ENCODE results near the gene CTSZ. TPM values are rescaled to one million over a fixed set of nuclear protein-coding genes. Genes with fewer than 3 reads are reported as not detected.
"Not testable (repeated sequence)": the region's sequence is repeated elsewhere in the genome, so short reads cannot be mapped to it uniquely, and the experiment has no call there.

Gene CTSZ
- total RNA-seq, 1 donor from 2014 or later = 116 TPM

DNA sequence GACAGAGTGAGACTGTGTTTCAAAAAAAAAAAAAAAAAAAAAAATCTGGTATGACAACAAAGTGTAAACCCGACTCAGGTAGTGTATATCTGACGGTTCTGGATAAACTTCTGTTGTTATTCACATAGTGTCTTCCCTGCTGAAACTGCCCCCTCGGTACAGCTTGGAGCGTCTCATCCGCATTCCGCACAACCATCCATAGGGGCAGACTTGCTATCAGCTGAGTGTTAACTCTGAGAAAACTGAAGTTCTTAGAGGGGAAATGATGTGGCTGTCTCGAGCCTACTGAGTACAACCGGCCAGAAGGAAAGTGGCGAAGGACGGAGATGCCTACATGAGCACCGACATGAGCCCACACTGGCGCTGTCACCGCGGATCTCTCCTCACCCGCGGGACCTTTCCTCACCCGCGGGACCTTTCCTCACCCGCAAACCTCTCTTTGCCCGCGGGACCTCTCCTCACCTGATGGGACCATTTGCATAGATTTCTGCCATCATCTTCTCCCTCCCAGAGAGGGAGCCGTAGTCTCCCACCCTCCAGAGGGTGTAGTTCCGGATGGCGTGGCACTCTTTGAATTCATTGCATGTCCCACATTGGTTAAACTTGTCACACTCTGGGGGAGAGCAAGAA lies 9.8 kb downstream of the CTSZ start:
- no peak for DNase-seq (ENCODE audit: low spot score)

DNA sequence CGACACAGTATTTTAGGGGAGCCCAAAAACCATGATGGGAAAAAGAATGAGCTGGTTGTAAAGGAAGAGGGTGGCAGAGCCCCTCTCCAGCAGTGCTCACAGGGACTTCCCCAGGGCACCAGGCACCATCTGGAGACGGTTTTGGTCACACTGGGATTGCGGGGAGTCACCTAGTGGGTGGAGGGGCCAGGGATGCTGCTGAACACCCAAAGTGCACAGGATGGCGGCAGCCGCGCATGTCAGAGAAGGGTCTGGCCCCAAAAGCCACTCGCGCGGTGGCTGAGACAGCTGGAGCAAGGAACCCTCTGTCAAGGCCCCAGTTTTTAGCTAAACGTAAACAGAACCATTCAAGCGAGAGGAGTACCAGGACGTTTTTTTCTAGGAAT lies 10.8 kb downstream of the CTSZ start:
- no peak for DNase-seq (ENCODE audit: low spot score)

DNA sequence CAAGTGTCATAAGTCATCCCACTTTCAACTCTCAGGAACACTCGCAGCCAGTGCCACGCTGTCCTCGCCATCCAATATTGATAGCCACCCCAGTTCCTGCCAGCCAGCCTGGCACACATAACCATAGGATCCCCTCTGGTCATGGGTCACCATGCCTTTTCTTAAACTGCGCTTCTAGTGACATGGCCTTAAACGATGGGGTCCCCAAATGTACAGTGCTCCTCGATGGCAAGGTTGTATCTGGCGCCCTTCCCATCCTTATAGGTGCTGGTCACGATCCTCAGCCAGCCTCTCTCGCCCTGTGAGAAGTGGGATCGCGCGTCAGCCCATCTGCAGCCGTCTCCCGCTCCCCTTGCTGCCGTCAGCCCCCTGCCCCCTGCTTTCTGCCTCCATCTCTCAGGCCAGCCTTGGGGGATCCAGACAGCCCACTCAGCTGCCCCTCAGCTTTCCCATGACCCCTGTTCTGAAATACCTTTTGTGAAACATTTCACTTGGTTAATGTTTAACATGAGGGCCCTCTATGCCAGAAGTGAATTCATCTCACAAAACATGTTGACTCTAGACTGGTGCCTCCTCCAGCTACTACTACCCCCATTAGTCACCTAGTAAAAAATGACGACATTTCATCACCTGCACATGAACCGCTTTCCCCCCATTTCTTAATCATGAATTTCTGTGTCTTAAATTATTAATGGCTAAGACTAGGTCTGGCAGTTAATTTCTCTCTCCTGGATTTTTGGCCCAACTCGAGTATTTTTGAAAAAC lies 11.4 kb downstream of the CTSZ start:
- DNase-seq (ENCODE audit: low spot score) = no peak

DNA sequence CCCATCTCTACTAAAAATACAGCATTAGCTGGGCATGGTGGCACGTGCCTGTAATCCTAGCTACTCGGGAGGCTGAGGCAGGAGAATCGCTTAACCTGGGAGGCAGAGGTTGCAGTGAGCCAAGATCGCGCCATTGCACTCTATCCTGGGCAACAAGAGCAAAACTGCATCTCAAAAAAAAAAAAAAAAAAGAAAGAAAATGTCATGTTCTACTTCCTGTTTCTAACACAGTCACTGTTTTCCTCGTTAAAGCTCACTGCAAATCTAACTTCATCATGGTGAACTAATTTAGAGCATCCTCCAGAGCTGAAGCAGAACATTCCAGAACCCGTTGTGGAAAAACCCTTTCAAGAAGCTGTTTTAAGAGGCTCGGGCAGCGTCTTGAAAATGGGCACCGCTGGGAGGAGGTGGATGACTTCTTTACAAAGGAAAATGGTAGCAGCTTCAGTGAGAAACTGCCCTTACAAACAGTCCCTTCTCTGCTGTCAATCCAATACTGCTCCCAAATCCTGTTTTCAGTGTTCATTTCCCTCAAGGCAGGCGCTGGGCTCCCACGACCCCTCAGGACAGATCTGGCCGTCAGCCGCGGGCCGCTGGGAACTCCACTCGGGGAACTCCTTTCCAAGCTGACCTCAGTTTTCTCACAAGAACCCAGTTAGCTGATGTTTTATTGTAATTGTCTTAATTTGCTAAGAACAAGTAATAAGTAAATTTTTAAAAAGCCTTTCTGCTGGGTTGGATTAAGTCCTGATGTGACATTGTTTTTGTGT lies 12.5 kb downstream of the CTSZ start:
- DNase-seq (ENCODE audit: low spot score) = no peak

DNA sequence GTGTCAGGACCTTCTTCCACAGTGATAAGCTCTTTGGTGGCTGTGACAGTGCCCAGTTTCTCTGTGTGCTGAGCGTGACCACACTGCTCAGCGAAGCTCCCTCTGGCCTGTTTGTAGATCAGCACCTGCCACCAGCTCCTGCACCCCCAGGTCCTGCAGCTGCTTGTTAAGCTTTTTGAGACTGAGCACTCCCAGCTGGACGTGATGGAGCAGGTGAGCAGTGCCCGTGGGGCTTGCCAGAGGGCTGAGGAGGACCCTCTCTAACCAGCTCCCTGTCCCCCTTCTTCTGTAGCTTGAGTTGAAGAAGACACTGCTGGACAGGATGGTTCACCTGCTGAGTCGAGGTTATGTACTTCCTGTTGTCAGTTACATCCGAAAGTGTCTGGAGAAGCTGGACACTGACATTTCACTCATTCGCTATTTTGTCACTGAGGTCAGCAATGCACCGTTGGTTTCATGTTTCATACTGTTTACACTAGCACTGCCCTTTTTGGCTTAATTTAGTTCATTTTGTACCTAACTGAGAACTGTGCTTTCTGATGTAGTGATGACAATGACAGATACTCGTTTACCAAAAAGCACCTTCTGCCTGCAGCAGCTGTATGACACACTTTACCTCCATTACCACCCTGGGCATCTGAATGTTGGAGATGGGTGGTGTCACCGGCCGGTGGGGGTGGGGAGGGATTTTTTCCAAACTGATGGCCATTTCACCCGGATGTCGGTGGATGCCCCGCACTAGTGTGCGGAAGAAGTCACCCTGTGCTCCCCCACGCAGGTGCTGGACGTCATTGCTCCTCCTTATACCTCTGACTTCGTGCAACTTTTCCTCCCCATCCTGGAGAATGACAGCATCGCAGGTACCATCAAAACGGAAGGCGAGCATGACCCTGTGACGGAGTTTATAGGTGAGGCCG lies 13.5 kb downstream of the CTSZ start:
- DNase-seq (ENCODE audit: low spot score) = no peak

DNA sequence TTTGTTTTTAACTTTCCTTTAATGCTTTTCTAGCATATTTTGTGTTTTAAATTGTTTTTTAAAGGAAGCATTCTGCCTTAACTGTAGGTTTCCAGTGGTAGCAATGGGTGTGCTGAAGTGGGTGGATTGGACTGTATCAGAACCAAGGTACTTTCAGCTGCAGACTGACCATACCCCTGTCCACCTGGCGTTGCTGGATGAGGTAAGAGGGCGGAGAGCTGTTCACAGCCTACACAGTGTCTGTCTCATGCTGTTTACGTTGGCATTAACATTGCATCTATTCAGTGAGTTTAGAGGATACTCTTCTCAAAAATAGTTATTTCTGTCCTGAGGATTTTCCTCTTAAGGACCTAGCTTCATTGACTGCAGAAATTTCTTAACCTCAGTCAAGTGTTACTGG lies 14.1 kb downstream of the CTSZ start:
- DNase-seq (ENCODE audit: low spot score) = no peak

DNA sequence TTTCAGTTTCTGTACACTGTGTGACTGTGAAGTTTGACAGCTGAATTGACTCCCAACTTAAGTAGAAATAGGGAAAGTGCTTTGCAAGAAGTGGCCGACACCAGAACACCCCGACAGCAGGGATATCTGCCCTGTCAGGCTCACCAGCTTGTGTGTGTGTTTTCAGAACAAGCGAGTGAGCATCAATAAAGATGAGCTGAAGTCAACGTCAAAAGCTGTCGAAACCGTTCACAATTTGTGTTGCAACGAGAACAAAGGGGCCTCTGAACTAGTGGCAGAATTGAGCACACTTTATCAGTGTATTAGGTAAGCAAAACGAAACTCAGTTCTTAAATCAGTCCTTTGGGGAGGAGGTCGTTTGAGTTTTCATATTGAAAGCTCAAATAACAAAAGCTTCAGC lies 15.3 kb downstream of the CTSZ start:
- no peak for DNase-seq (ENCODE audit: low spot score)

DNA sequence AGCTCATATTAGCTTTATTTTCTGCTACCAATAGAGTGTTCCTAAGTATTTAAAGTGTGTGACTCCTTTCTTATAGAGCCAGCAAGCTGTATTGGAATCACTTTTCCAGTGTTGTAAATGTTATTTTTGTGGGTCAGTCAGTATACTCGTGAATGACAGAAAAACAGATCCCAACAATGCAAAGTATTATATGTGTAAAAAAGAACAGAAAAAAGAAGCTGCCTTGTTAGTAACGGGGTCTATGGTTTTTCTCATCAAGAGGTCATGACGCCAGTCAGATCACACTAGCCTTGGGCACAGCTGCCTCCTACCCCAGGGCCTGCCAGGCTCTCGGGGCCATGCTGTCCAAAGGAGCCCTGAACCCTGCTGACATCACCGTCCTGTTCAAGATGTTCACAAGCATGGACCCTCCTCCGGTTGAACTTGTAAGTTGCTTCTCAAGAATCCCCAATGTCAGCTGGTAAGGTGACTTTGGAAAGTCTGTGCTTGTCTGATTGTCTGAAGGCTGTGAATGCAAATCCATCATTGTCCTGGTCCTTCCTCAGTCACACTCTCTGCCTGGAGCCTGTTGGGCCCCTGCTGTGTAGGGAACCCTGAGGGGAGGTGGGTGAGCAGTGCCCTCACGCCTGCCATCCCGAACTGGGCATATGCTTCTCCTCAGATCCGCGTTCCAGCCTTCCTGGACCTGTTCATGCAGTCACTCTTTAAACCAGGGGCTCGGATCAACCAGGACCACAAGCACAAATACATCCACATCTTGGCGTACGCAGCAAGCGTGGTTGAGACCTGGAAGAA lies 16.2 kb downstream of the CTSZ start:
- no peak for DNase-seq (ENCODE audit: low spot score)

DNA sequence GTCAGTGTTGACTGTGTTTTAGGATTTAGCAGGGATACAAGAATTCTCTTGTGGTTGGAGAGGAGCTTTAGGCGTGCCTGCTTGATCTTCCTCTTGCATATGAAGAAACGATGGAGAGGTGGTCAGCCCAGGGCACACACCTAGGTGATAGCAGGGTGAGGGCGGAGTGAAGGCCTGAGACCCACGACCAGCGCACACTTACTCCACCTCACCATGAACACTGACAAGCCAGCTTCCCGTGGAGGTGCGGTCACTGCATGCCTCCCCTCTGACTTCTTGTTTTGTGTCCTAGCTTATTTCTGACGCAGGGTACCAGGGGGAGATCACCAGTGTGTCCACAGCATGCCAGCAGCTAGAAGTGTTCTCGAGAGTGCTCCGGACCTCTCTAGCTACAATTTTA lies 17.9 kb downstream of the CTSZ start:
- DNase-seq (ENCODE audit: low spot score) = no peak

DNA sequence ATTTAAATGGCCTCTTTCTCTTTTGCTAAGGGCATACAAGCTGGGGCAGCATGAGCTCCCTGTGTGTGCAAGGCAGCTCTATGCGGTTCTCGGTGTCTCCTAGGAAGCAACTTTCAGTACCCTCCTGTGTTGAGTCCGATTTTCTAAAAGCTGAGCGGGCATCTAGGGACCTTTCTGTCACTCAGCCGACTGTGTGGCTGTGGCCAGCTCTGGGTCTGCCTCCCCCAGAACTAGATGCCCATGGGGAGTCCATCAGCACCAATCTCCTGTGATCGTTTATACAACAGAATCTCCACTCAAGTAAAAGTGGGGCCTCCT lies 18.5 kb downstream of the CTSZ start:
- no peak for DNase-seq (ENCODE audit: low spot score)

DNA sequence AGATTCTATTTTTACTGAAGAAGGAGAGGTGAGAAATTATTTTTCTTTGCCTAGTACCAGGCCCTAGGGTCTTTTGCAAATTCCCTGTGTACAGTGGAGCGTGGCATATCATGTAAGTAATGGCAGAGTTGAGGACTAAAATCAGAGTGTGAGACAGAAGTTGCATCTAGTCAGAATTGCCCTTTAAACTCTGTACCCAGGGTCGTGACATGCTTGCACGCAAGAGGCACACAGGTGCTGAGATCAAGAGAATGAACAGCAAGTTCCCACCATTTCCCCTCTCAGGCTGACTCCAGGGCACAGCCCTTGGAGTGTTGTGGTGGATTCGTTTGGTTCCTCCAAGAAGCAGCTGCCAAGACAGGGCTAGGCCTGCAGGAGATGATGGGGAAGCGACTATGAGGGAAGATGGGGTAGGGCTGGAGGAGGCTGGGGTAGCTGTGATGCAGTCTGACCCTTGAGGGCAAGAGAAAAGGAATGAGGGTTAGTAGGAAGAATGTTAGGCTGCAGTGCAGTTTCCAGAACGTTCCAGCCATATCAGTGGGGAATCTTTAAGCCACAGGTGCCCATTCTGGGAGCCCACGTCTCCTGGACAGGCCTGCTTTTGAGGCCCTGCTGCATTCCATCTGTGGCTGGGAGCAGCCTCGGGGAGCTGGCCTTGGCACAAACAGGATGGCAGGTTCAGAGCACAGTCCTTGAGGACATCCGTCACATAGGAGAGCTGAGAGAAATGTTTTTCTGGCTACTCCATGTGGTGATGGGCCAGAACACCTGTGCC lies 19.1 kb downstream of the CTSZ start:
- DNase-seq (ENCODE audit: low spot score) = no peak

DNA sequence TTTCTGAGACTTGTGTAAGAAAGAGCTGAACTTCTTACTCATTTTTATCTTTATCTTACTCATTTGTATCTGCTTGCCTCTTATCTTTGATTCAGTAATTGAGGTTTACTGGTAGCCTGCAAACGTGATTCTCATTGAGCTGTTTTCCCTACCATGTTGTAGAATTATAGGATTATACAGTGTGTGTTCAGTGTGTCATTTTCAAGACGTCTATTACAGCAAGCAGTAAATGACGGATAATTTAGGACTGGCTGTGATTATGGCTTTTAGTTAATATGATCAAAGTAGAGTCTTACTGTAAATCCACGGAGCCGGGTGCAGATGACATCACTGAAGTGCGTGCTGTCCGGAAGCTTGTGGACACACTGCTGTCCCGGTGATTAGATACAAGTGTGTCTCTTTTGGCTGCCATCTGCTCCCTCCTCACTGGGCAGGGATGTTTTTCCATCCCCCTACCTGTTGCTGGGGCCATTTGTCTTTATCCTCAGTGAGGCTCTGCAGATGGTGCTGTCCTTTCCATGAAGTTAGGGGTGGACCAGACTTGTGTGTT lies 20.0 kb downstream of the CTSZ start:
- no peak for DNase-seq (ENCODE audit: low spot score)

DNA sequence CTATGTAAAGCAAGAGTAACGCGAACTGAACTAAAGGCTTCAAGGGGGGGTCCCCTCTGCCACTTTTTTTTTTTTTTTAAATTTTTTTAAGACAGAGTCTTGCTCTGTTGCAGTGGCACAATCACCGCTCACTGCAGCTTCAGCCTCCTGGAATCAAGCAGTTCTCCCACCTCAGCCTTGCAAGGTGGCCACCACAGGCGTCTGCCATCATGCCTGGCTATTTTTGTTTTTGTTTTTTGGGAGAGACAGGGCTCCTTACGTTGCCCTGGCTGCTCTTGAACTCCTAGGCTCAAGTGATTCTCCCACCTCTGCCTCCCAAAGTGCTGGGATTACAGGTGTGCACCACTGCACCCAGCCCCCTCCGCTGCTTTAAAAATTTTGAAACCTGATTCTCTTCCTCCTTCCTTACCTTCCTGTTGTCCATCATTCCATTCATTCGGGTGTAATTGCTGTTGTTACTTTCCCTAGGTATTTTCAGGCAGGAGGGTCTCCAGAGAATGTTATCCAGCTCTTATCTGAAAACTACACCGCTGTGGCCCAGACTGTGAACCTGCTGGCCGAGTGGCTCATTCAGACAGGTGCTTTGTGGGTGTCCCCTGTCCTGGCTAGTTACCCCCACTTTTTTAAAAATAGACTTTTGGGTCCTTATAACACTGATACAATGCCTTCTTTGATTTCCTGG lies 20.6 kb downstream of the CTSZ start:
- DNase-seq (ENCODE audit: low spot score) = no peak

DNA sequence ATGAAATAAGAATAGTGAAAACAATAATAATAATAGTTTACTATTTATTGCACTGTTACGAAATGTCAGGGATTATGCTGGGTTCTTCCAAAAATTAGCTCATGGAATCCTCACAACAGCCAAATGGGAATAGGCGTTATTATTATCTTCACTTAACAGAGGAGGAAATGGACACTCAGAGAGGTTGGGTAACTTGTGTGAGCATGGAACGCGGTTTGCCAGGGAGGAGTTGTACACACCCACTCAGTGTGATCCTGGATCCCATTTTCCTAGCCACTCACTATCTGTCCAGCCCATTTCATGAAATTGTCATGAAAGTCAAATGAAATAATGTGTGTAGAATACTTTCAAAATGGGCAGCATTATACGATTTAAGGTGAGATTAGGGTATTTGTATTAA lies 21.4 kb downstream of the CTSZ start:
- DNase-seq (ENCODE audit: low spot score) = no peak

DNA sequence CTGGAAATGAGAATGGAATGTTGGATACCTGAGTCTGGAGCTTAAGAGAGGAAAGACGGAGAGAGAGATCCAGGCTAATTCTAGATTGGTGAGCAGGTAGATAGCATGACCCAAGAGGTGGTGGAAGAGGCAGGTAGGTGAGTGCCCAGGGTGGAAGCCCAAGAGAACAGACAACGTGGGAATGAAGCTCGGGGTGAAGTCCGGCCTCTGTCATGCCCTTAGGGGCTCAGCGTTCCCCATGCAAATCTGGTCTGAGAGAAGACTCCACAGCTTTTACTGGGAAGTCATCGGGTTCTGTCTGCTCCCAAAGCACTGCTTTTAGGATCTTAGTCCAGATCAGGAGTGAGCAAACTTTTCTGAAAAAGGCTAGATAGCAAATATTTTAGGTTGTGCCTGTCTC lies 22.4 kb downstream of the CTSZ start:
- no peak for DNase-seq (ENCODE audit: low spot score)

DNA sequence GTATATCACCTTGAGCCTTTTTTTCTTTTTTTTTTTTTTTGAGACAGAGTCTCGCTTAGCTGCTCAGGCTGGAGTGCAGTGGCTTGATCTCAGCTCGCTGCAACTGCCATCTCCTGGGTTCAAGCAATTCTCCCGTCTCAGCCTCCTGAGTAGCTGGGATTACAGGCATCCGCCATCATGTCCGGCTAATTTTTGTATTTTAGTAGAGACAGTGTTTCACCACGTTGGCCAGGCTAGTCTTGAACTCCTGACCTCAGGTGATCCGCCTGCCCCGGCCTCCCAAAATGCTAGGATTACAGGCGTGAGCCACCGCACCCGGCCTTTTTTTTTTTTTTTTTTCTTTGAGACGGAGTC lies 24.0 kb downstream of the CTSZ start:
- not testable (repeated sequence) for DNase-seq (ENCODE audit: low spot score)

DNA sequence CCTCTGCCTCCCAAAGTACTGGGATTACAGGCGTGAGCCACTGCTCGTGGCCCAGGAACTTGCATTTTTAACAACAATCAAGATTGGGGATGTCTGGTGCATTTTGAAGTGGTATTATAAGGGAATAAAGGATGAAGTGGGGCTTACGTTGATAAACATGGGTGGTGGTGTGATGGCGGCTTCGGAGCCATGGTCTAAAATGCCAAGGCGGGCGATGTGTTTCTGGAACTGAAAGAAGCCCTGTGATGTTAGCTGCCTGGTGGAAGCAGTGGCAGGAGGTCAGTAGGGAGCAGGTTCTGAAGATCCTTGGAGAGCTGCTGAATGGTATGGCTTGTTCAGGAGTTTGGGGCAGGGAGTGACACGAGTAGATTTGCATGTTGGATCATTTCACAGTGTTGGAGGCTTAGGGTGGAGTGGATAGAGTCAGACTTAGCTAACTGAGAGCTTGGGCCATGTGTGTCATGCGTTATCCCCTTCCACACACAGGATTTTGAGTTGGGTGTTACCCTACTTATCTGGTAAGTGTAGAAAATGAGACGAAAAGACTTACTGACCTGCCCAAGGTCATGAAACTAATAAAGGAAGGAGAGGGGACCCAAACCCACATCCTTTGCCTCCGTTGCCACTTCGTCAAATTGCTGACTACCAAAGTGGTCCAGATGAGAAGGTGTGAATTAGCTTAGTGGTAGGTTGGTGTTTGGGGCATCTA lies 24.5 kb downstream of the CTSZ start:
- DNase-seq (ENCODE audit: low spot score) = no peak

DNA sequence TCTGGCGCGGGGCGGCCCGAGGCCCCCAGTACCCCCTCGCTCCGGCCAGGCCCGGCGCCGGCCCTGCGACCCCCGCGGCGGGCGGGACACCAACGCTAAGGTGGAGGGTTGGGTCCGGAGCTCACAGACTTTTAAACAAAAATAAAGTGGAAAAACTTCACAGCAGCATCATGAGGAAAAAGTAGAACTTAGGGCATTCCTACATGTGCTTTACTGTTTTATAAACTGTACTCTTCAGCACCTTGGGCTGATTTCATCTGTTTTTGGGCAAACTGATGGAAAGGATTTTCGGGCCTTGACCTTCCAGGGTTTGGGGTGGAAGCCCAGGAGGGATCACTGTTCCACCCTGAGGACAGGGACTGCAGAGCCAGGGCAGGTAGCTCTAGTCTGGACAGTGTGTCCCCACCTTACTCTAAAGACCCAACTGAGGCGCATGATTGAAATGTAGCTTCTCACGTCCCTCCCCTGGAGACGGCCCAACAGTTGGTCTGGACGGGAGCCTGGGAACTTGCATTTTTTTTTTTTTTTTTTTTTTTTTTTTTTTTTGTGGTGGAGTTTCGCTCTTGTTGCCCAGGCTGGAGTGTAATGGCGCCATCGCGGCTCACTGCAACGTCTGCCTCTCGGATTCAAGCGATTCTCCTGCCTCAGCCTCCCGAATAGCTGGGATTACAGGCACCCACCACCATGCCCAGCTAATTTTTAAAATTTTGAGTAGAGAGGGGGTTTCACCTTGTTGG lies 25.3 kb downstream of the CTSZ start:
- DNase-seq (ENCODE audit: low spot score) = no peak
